Measurements from ENCODE around the gene IGSF9.
A peak's percentile ranks its signal among the peaks of the same experiment; 100 is the strongest.

Gene IGSF9

GRCh38 chr1:159931795-159932173 is 13.6 kb downstream of the IGSF9 start:
- no peak for DNase-seq

DNA sequence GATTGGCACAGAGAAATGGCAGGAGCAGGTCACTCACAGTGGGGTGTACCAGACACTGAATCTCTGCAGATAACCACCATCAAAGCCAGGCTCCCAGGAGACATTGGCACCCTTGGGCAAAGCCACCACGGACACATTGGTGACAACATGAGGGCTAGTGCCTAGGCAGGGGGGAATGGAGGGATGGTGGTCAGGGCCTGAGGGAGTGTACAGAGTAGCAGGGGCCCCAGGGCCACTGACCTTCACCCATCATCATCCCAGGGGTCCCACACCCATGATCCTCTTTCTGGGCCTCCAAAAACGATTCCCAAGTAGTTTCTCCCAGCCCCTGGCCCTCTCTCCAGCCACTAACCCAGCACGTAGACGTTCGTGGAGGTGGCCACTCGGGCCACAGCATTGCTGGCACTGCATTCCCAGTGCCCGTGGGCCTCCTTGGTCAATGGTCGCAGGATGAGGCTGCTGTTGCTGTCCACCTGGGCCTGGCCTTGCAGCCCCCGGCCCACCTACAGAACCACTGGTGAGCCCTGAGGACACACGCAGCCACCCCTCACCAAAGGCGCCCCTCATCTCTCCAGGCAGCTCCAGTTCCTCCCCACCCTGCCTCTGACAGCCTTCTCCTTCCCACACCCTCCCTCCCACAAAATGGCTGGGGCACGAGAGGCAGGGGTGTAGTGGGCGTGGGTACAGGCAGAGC is 14.2 kb downstream of the IGSF9 start:
- DNase-seq: no peak

- no peak for DNase-seq
These were observed 14.8 kb downstream of the IGSF9 start for GRCh38 chr1:159930634-159931033.

GRCh38 chr1:159930216-159930615 is 15.2 kb downstream of the IGSF9 start:
- no peak for DNase-seq

DNA sequence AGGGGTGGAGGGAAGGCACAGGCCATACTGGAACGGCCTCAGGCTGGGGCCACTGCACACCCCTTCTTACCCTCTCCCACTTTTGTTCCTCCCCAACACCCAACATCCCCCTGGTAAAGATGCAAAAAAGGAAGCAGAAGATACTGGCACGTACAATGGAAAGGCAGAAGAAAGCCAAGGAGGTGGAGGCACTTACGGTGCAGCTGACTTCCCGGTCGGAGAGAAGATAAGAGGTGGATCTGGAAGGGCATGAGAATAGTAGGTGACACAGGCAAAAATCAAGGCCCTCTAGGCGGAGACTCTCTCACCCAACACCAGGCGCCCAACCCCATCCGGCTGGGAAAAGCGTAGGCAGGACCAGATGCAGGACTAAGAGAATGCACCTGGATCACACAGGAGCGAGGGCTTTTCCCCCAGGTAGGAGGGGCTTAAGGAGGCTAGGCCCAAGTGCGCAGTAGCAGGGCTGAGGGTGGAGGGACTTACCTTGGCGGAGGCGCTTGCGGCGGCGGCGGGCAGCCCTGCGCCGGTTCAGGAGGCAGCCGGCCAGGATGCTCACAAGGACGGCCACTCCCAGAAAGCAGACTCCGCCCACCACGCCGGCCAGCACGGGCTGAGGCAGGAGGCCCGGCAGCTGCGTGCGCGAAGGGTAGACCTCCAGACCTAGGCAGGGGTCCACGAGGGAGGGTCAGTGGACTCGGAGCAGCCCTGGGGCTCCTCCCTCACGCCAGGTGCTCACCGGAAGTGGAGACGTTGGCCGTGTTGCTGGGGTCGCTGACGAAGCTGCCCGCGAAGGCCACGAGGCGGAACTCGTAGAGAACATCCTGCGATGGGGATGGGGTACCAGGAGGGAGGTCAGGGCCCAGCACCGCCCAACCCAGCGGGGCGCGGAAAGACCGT is 16.0 kb downstream of the IGSF9 start:
- DNase-seq: no peak

DNA sequence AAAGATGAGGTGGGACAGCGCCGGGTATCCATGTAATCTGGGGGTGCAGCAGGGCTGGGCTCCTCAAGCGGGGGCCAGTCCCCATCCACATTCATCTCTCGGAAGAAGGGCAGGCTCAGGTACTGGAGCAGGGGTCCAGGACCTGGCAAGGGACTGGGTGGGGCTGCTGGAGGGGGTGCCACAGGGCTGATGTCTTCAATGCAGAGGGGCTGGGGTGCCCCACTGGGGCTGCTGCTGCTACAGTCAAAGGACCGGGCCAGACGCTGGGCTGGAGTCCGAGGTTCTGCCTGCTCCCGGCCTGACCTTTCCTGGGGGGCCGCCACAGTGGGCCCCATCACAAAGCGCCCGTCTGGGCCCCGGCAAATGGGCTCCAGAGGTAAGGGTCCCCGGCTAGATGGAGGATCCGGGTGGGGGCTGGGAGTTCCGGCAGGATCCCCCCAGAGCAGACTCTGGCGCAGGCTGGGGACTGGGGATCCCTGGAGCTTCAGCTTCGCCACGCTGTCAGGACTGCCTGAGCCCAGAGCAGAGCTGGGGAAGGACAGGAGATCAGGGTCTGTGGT is 16.8 kb downstream of the IGSF9 start:
- no peak for DNase-seq

- no peak for DNase-seq
These were observed 17.5 kb downstream of the IGSF9 start for GRCh38 chr1:159927849-159928431.

DNA sequence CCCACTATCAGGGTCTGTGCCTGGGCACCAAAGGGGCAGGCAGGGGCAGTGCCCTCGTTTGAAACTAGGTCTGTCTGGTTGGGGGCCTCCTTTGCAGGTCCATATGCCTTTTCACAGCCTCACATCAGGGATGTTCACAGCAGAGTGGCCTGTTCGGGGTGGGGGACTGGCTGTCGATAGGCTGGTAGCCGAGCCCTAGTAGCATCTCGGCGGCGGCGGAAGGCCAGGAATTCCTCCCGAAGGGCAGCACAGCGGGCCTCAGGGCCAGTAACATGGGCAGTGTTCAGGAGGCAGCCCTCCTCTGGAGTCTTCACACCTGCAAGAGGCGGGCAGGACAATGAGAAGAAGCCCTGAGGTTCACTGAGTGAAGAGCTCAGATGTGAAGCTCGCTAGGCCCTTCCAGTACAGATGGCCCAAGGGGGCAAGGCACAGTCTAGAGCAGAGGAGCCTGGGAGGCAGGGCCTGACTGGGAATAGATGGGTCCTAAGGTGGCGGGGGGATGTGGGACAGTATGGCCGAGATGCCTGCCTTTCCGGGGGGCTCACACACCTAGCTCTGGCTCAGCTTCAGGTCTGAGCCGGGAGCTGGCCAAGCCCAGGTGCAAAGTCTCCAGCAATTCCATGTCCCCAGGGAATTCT is 18.1 kb downstream of the IGSF9 start:
- DNase-seq: no peak

GRCh38 chr1:159925719-159926078 is 19.7 kb downstream of the IGSF9 start:
- DNase-seq: no peak

GRCh38 chr1:159924791-159925718 is 20.4 kb downstream of the IGSF9 start, which contains the start of gene TAGLN2:
Gene TAGLN2 (minus strand): TSS chr1:159925507. CDS start chr1:159920509, 4,998 bp downstream.
- DNase-seq: peak; percentile 93

DNA sequence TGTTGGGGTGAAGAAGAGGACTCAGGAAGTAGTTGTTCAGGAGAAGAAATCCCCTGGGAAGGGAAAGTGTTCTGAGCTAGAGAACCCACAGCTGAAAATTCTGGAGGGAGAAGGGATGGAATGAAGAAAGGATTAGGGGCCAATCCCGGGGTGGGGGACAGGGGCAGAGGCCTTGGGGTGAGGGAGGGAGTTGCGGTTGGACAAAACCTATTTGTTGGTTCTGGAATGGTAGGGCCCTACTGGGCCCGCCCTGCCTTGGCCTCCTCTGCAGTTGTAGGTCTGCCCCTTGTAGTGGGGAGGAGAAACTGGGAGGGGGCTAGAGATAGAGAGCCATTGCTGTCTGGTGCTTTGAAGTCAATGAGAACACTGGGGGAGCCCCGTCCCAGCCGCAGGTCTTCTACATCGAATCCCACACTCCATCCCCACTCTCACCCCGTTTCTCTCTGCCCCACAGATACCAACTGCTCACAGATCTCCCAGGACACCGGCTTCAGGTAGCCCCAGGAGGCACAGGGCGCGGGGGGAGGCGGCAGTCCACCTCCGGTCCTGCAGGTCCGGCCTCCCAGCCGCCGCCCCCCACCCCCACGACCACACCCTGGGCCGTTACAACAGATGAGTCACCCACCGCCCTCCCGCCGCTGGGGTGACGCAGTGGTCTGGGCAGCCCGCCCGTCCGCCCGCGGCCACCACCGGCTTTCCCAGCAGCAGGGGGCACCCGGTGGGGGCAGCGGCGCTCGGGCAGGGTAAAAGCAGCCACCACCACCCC is 21.2 kb downstream of the IGSF9 start:
- DNase-seq: peak; percentile 82

GRCh38 chr1:159923203-159924024 is 22.0 kb downstream of the IGSF9 start:
- DNase-seq: peak; percentile 95 to 97

- DNase-seq: peak in 1 of 2 donors; percentile 36
These were observed 22.8 kb downstream of the IGSF9 start for GRCh38 chr1:159922511-159923202.

DNA sequence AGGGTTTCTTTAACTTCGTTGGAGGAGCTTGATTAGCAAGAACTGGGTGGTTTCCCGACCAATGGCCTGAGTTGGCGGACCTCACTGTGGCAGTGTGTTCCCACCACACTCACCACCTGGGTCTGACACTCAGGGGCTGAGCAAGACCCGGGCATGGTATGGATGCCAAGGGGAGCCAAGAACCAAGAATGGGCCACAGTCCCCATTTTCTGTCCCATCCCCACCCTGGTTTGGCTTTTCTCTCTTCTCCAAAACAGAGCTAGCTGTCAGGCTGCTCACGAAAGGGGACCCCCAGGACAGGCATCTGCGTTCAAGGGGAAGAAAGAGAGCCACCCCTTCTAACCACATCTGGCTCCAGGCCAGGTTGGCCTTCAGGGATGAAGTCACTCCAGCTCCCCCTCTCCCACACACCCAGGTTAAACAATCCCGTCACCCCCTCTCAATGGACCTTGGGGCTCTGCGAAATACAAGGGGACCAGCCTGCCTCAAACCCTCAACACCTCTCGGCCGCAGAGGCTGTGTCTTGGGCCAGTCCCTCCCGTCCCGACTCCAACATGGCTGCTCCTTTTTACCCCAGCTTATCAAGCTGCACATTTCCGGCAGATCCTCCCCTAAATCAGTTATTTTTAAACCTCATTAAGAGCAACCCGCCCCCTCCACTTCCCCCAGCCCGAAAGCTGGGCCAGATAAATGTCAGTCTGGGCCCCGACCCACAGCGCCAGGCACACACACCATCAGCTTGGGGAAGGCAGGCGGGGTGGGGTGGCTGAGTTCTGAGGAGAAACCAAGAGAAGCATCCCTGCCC is 23.5 kb downstream of the IGSF9 start:
- peak; percentile 52 to 75 for DNase-seq

- peak in 1 of 2 donors; percentile 44 for DNase-seq
These were observed 24.2 kb downstream of the IGSF9 start for GRCh38 chr1:159921251-159921650.

DNA sequence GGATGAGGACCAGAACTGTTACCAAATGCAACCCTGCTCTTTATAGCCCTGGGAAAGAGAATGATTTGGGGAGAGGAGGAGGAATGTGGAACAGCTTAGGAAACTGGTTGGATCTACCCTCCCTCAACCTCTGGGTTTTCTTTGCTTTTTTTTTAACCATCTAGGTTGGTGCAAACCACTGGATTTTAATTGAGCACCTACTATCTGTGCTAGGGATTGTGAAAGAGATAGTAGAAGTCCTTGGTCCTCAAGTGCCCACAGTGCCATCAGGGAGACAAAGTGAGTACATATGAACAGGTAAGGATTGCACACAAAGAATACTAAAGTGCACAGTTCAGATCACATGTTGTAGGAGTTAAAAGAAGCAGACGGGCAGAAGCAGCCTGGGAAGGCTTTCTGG is 24.8 kb downstream of the IGSF9 start:
- DNase-seq: no peak

- DNase-seq: no peak
These were observed 25.2 kb downstream of the IGSF9 start for GRCh38 chr1:159920202-159920601.

- DNase-seq: no peak
These were observed 26.1 kb downstream of the IGSF9 start for GRCh38 chr1:159919236-159919865.

Data from CD4-positive, alpha-beta T cell treated with Interferon alpha-2 for 1 hour (primary cell).